HCT116 (cell line): ENCODE data around the gene LTBR. TPM values are rescaled to one million over a fixed set of nuclear protein-coding genes. Genes with fewer than 3 reads are reported as not detected.

Source experiments
- ATAC-seq: fragments of 200-7000 bp; cut with Tn5 transposase; 2 replicates; pipeline ENCODE4 v1.9.1; 2020; ENCODE audit warnings: mild to moderate bottlenecking, moderate library complexity
- BruUV-seq: library from RNA; stranded (reverse); fragments of 400-500 nt; replicated peaks from 2 replicates; lab custom pipeline; 2021; lab: Mats Ljungman, UMichigan
- CTCF ChIA-PET: fragments of 300-600 bp; sonication (Branson Sonifier 250); formaldehyde crosslinking; loops from one replicate; lab custom pipeline; 2021; ENCODE audit warnings: antibody characterized with exemption; lab: Charles Lee
- POLR2A ChIA-PET: fragments of 300-600, 350-600 bp; sonication (Branson Sonifier 250); formaldehyde crosslinking; loops from one replicate; lab custom pipeline; 2021; ENCODE audit warnings: antibody characterized with exemption; lab: Charles Lee
- RAD21 ChIA-PET, 2 experiments: fragments of 300-600 bp; sonication (Branson Sonifier 250); formaldehyde crosslinking; loops; one replicate each; lab custom pipeline; 2023; ENCODE audit warnings: low total read pairs in 2 of 2; ENCODE audit not compliant: uncharacterized antibody in 2 of 2, unreplicated experiment in 2 of 2, low non-redundant PET in 1 of 2; lab: Charles Lee
- DNase-seq: peaks from one replicate; pipeline ENCODE4 v3.0.0-alpha.2; 2010; ENCODE audit warnings: low read depth, low spot score
- H2AFZ ChIP-seq: fragments of 200-600 bp; shearing (Covaris generic), sonication (generic); 2 replicates; pipeline ENCODE4 v1.6.1; 2017; ENCODE audit warnings: low read depth, mixed run types, mixed read lengths, antibody characterized with exemption, low read length; ENCODE audit not compliant: poor library complexity, severe bottlenecking
- H3K27ac ChIP-seq: 2 replicates; pipeline ENCODE4 v1.5.1; 2012; ENCODE audit warnings: low read depth, low read length
- H3K27me3 ChIP-seq: fragments of 200-600 bp; sonication (generic); 2 replicates; pipeline ENCODE4 v1.6.1; 2016; ENCODE audit warnings: mixed run types, low read length, mixed read lengths; ENCODE audit not compliant: insufficient read depth
- H3K36me3 ChIP-seq, 2 experiments: fragments of 200-500 bp in 1 of 2; fragments of 200-600 bp in 1 of 2; sonication (Bioruptor generic) in 1 of 2; sonication (generic) in 1 of 2; 2 replicates each; pipeline versions ENCODE4 v1.5.1 to v1.6.1; 2014 to 2016; ENCODE audit warnings: low read length in 2 of 2, inconsistent platforms in 1 of 2, mixed read lengths in 1 of 2, mixed run types in 1 of 2; ENCODE audit not compliant: insufficient read depth in 2 of 2, control insufficient read depth in 1 of 2
- H3K4me1 ChIP-seq, 2 experiments: fragments of 200-600 bp in 1 of 2; sonication (generic) in 1 of 2; 2 replicates each; pipeline versions ENCODE4 v1.5.1 to v1.6.1; 2012 to 2017; ENCODE audit warnings: low read length in 2 of 2, inconsistent platforms in 1 of 2, mild to moderate bottlenecking in 1 of 2, mixed read lengths in 1 of 2, mixed run types in 1 of 2, moderate library complexity in 1 of 2; ENCODE audit not compliant: insufficient read depth in 2 of 2, control insufficient read depth in 1 of 2
- H3K4me2 ChIP-seq: fragments of 200-600 bp; sonication (generic); 2 replicates; pipeline ENCODE4 v1.6.1; 2017; ENCODE audit warnings: mixed run types, low read length, mixed read lengths
- H3K4me3 ChIP-seq, 2 experiments: fragments of 200-600 bp in 1 of 2; sonication (generic) in 1 of 2; replicated peaks in 1 of 2; 2 replicates each; pipeline ENCODE4 v1.5.1; 2011 to 2016; ENCODE audit warnings: low read length in 2 of 2, control low read depth in 1 of 2, low read depth in 1 of 2, mild to moderate bottlenecking in 1 of 2, mixed read lengths in 1 of 2, mixed run types in 1 of 2
- H3K79me2 ChIP-seq: fragments of 200-600 bp; sonication (generic); 2 replicates; pipeline ENCODE4 v1.6.1; 2017; ENCODE audit warnings: mild to moderate bottlenecking, mixed run types, low read length, moderate library complexity, mixed read lengths; ENCODE audit not compliant: insufficient read depth
- H3K9ac ChIP-seq: fragments of 200-600 bp; sonication (generic); 2 replicates; pipeline ENCODE4 v1.6.1; 2016; ENCODE audit warnings: low read length, mixed read lengths
- H3K9me2 ChIP-seq: fragments of 200-600 bp; sonication (generic), shearing (Covaris generic); 2 replicates; pipeline ENCODE4 v1.6.1; 2017; ENCODE audit warnings: mixed run types, mild to moderate bottlenecking, moderate library complexity; ENCODE audit not compliant: insufficient read depth
- H3K9me3 ChIP-seq, 2 experiments: fragments of 200-500 bp in 1 of 2; fragments of 200-600 bp in 1 of 2; sonication (Bioruptor generic) in 1 of 2; sonication (generic) in 1 of 2; 2 replicates each; pipeline ENCODE4 v1.6.1; 2014 to 2017; ENCODE audit warnings: low read length in 2 of 2, mixed read lengths in 2 of 2, inconsistent platforms in 1 of 2, low read depth in 1 of 2, mild to moderate bottlenecking in 1 of 2, mixed run types in 1 of 2, moderate library complexity in 1 of 2; ENCODE audit not compliant: control insufficient read depth in 1 of 2, insufficient read depth in 1 of 2
- H4K20me1 ChIP-seq: fragments of 200-600 bp; sonication (generic), shearing (Covaris generic); 2 replicates; pipeline ENCODE4 v1.6.1; 2017; ENCODE audit warnings: mixed run types, mild to moderate bottlenecking, moderate library complexity; ENCODE audit not compliant: insufficient read depth
- CEBPB ChIP-seq: IDR thresholded peaks from 2 replicates; pipeline ENCODE4 v1.6.1; 2012; ENCODE audit warnings: low read depth
- FOSL1 ChIP-seq: IDR thresholded peaks from 2 replicates; pipeline ENCODE4 v1.6.1; 2012; ENCODE audit warnings: low read depth
- POLR2A ChIP-seq: IDR thresholded peaks from 2 replicates; pipeline ENCODE4 v1.7.0; 2011; ENCODE audit warnings: borderline replicate concordance; ENCODE audit not compliant: insufficient read depth, insufficient read length; ENCODE audit errors: extremely low read depth
- SP1 ChIP-seq: IDR thresholded peaks from 2 replicates; pipeline ENCODE4 v1.6.1; 2012; ENCODE audit warnings: low read depth
- intact Hi-C: fragments of 100-400 bp; cut with micrococcal nuclease; formaldehyde crosslinking; loops from 2 replicates; pipeline ENCODE4 v1.10.0; 2022
- total RNA-seq: library from RNA; stranded (reverse); gene quantifications from one replicate; pipeline ENCODE4 v1.2.1, GENCODE V29; 2021; ENCODE audit not compliant: unreplicated experiment
- TF ChIP-seq, protein P1 (sequence below), 3 experiments: fragments of 200-600 bp in 1 of 3; sonication (generic) in 1 of 3; IDR thresholded peaks in 2 of 3; conservative IDR thresholded peaks in 1 of 3; 2 replicates each; pipeline ENCODE4 v1.5.1; 2012 to 2017; ENCODE audit warnings: low read depth in 2 of 3, low read length in 2 of 3, antibody characterized with exemption in 1 of 3, borderline replicate concordance in 1 of 3, control low read depth in 1 of 3, mild to moderate bottlenecking in 1 of 3, mixed read lengths in 1 of 3, mixed run types in 1 of 3, moderate library complexity in 1 of 3; ENCODE audit not compliant: insufficient read depth in 1 of 3
- TF ChIP-seq, protein P2 (sequence below): IDR thresholded peaks from 2 replicates; pipeline ENCODE4 v1.6.1; 2012; ENCODE audit warnings: low read depth

Gene LTBR
- total RNA-seq, 1 experiment from 2014 or later: 128 TPM

DNA sequence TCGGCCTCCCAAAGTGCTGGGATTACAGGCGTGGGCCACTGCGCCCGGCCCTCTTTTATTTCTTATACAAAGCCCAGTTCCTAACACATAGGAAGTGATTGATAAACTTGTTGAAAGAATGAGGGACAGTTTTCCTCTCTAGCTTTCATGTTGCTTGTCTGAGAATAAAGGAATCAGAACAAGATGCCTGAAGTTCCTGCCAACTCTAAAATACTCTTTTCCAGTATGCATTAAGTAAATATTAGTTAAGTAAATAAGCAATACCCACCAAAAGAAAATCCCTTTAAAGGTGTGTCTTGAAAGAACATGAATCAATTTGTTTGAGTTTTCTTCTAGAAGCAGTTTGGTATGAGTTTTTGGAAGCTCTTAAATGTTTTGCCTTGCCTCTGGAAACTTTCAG is 36.4 kb downstream of the LTBR start:
- H3K36me3 ChIP-seq: peaks cover 0 to 7% of the 10 kb centered on the region in 2 experiments; a peak in 1 of 4 replicates
- H3K27ac ChIP-seq: no peak overlapping the region
- DNase-seq (no peak), ATAC-seq (no peak)
- BruUV-seq: no TSS peak
- H3K4me1 ChIP-seq: peaks cover 0 to 11% of the 10 kb centered on the region in 2 experiments; a peak in 3 of 4 replicates
- ChIA-PET CTCF (no interaction called here), POLR2A (no interaction called here)
- TF ChIP-seq SP1 (no peak), POLR2A (no peak), FOSL1 (no peak), CEBPB (no peak)
- TF ChIP-seq, protein P1, sequence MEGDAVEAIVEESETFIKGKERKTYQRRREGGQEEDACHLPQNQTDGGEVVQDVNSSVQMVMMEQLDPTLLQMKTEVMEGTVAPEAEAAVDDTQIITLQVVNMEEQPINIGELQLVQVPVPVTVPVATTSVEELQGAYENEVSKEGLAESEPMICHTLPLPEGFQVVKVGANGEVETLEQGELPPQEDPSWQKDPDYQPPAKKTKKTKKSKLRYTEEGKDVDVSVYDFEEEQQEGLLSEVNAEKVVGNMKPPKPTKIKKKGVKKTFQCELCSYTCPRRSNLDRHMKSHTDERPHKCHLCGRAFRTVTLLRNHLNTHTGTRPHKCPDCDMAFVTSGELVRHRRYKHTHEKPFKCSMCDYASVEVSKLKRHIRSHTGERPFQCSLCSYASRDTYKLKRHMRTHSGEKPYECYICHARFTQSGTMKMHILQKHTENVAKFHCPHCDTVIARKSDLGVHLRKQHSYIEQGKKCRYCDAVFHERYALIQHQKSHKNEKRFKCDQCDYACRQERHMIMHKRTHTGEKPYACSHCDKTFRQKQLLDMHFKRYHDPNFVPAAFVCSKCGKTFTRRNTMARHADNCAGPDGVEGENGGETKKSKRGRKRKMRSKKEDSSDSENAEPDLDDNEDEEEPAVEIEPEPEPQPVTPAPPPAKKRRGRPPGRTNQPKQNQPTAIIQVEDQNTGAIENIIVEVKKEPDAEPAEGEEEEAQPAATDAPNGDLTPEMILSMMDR (IDR thresholded peaks at IDR 0.05 in 2 of 3, conservative IDR thresholded peaks at IDR 0.05 in 1 of 3; ENCODE audit: borderline replicate concordance in 1 of 3, insufficient read depth in 1 of 3, low read depth in 2 of 3, low read length in 2 of 3): no peak
- TF ChIP-seq, protein P2, sequence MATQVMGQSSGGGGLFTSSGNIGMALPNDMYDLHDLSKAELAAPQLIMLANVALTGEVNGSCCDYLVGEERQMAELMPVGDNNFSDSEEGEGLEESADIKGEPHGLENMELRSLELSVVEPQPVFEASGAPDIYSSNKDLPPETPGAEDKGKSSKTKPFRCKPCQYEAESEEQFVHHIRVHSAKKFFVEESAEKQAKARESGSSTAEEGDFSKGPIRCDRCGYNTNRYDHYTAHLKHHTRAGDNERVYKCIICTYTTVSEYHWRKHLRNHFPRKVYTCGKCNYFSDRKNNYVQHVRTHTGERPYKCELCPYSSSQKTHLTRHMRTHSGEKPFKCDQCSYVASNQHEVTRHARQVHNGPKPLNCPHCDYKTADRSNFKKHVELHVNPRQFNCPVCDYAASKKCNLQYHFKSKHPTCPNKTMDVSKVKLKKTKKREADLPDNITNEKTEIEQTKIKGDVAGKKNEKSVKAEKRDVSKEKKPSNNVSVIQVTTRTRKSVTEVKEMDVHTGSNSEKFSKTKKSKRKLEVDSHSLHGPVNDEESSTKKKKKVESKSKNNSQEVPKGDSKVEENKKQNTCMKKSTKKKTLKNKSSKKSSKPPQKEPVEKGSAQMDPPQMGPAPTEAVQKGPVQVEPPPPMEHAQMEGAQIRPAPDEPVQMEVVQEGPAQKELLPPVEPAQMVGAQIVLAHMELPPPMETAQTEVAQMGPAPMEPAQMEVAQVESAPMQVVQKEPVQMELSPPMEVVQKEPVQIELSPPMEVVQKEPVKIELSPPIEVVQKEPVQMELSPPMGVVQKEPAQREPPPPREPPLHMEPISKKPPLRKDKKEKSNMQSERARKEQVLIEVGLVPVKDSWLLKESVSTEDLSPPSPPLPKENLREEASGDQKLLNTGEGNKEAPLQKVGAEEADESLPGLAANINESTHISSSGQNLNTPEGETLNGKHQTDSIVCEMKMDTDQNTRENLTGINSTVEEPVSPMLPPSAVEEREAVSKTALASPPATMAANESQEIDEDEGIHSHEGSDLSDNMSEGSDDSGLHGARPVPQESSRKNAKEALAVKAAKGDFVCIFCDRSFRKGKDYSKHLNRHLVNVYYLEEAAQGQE: no peak
- TF ChIP-seq, all 23 proteins: peak for 0
- H4K20me1 ChIP-seq: no peaks in the 10 kb centered on the region
- no peak overlapping the region for H3K4me3 ChIP-seq
- H2AFZ ChIP-seq: no peak overlapping the region
- RAD21 ChIA-PET: no interaction called here
- no peak overlapping the region for H3K4me2 ChIP-seq
- H3K9ac ChIP-seq: no peak overlapping the region
- no peaks in the 10 kb centered on the region; the same call in 1 of the 2 replicates for H3K9me2 ChIP-seq
- no peaks in the 10 kb centered on the region for H3K27me3 ChIP-seq
- no peaks in the 10 kb centered on the region for H3K9me3 ChIP-seq
- H3K79me2 ChIP-seq: no peaks in the 10 kb centered on the region
- intact Hi-C loops: no loop called here
